ENCODE data around the gene S1PR3.

S1PR3 gene

DNA sequence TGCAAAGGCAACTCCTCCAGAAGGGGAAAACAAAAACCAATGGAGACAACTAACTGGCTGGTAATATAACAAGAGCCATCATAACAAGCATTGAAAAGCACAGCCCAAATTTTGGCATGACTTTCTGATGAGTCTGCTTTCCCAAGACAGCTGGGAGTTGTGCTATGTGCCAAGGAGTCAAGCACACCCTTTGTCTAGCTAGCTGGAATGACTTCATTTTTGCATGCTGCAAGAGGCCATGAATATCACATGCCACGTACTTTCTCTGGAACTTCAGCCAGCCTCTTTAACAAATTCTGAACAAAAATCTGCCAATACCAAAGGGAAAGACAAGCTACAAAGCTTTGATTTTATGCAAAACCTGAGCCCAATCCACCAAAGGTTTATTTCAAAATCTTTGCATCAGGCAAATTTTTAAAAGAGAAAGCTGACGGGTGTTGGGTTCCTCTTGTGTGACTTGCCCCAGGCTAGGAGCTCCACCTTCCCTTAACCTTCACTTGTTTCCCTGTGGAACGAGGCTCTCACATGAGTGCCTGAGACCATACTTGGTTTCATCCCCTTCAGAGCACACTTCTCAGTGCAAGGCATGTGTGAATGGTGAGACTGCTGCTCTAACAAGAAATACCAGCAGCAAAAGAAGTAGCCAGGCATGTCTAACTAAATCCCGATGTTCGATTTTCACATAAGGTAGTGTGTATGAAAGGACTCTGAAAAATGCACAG, 47.3 kb downstream of the S1PR3 start:
- no peak for DNase-seq (ENCODE audit: low read depth)

DNA sequence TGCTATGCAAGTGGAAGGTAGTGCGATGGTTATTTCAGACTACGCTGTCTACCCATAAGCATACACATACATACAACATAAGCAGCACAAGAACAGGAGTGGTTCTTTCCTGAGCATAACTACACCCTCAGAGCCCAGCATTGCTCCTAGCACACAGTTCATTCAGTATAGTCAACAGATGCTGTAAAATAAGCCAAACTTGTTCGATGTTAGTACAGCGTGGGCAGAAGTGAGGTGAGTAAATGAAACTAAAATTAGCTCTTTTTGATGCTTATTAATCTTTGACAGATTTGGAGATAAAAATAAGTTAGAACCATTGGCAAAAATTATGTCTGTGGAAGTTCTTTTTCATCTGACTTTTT, 47.8 kb downstream of the S1PR3 start:
- no peak for DNase-seq (ENCODE audit: low read depth)

DNA sequence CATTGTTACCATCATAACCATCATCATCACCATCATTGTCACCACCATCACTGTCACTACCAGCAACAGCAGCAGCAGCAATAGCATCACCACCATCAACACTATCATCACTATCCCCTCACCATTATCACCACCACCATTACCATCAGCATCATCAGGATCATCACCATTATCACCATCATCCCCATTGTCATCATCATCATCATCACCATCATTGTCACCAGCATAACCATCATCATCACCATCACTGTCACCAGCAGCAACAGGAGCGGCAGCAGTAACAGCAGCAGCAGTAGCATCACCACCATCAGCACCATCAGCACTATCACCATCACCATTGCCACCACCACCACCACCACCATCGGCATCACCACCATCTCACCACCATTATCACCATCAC, 48.4 kb downstream of the S1PR3 start:
- DNase-seq (ENCODE audit: low read depth), result no peak

DNA sequence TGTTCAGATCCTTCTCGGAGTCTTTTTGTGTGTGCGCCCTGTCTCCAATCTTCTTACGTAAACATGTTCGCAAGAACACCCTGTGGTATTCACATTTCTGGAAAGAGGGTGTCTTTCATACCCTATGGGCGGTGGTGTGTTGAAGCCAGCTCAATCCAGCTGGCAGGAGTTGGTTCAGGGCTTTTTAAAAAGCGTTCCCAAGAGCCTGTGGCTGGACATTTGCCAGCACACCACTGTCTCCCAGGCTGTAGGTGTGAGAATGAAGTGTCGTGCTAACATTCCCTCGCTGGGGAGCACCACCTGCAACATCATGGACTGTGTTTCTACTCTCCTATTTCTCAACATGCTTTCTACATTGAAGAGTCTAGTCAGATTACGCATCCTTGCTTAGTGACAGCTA, 51.7 kb downstream of the S1PR3 start:
- no peak for DNase-seq (ENCODE audit: low read depth)

DNA sequence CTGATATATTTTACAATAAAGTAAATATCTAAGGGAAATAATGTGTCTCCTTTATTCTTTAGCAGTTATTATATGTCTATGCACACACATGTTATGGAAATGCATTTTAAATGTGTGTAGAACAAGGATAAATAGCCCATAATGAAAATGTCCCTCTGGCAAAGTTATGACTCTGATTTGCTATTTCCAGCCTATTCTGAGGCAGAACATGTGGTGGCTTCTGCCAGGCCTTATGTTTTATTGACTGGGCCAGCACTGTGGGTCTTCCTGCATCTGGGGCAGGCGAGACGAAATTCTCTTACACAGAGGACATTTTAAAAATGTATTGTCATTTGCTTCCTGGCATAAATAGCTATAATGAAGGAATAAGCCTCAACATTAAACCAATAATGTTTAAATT, 52.8 kb downstream of the S1PR3 start:
- no peak for DNase-seq (ENCODE audit: low read depth)

DNA sequence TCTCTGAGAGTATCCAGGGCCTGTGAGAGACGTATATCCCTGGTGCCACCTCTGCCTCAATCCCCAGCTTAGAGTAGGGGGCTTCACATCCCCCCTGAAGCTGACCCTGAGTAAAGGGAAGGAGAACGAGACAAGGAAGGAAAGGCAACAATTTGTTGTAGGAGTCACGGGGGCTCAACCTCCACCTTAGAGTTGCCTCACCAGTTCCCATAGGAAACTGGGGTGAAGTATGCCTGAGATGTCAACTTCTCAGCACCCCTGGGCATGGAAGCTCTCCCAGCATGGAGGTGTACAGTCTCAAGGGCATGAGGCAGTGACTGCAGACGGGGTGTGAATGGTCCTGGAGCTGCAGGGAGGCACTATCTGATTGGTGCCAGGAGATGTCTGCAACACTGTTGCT, 53.6 kb downstream of the S1PR3 start:
- no peak for DNase-seq (ENCODE audit: low read depth)

DNA sequence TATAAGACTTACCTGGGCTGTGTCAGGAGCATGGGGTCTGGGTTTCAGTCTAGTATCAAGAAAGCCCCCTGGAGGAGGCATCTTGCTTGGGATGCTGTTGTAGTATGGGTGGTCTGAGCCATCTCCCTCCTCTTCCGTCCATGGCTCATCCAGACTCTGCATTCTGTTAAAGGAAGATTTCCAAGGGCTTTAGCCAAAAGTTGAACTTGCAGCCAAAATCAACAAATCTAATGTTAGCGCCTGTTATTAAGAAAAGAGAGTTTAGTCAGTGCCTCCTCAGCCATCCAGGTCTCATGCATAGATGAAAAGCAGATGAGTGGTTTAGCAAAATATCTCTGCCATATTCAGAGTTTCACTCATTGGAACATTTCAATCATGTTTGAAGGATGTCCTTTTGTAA, 55.6 kb downstream of the S1PR3 start:
- no peak for DNase-seq (ENCODE audit: low read depth)

DNA sequence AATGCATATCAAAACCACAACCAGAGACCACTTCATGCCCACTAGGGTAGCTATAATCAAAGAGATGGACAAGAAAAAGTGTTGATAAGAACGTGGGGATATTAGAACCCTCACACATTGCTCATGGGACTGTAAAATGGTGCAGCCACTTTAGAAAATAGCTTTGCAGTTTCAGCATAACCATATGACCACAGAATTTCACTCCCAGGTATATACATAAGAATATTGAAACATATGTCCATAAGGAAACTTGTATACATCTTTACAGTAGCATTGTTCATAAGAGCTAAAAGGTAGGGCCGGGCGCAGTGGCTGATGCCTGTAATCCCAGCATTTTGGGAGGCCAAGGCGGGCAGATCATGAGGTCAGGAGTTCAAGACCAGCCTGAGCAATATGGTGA, 56.4 kb downstream of the S1PR3 start:
- DNase-seq (ENCODE audit: low read depth), result no peak

DNA sequence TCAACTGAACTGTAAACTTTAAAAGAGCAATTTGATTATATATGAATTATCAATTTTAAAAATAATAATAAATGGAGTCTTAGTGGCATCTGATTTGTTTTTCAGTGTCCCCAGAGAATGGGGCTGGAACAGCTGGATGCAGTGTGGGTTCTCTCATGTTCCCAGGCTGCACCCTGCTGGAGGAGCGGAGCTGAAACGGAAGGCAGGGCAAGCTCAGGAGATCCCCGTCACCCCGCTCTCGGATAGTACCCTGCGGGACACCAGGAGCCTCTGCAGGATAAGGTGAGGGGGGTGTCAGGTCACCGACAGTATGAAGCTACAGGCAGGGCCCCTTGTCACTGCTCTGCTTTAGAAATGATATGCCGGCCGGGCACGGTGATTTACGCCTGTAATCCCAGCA, 57.3 kb downstream of the S1PR3 start:
- no peak for DNase-seq (ENCODE audit: low read depth)

DNA sequence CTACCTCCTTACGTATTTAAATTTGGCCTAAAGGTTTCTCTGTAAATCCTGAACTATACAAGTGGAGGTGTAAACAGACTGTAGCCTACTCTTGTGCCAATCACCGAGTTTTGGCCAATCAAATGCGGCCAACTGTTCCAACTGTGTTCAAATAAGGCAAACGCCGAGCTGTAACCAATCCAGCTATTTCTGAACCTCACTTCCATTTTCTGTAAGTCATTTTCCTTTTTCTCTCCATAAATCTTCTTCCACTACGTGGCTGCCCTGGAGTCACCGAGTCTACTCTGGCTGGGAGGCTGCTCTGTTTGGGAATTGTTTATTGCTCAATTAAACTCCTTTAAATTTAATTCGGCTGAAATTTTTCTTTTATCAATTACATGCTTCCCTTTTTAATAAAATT, 58.4 kb downstream of the S1PR3 start:
- DNase-seq (ENCODE audit: low read depth), result no peak

DNA sequence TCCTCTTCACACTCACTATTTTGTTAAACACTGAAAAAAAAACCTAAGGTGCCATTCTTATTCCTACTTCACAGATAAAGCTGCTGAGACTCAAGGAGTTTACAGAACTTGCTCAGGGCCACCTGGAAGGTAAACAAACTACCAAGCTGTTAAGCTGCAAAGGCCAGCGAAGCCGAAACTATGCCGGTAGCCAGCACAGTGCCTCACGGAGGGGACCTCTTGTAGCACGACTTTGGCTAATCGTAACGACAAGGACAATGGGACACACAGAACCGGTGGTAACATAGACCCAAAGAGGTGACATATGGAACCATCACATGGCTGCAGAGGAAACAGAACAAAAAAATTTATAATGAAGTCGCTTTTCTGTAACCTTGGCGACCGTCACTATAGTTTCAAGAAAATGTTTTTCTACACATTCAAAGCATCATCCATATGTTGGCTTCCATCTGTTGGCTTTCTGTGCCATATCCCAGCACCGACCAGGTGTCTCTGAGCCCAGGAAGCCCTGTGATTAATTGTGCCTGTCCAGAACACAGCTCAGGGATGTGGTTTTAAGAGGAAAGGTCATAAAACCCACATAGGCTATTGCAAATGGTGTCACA, 60.3 kb downstream of the S1PR3 start:
- no peak for DNase-seq (ENCODE audit: low read depth)

DNA sequence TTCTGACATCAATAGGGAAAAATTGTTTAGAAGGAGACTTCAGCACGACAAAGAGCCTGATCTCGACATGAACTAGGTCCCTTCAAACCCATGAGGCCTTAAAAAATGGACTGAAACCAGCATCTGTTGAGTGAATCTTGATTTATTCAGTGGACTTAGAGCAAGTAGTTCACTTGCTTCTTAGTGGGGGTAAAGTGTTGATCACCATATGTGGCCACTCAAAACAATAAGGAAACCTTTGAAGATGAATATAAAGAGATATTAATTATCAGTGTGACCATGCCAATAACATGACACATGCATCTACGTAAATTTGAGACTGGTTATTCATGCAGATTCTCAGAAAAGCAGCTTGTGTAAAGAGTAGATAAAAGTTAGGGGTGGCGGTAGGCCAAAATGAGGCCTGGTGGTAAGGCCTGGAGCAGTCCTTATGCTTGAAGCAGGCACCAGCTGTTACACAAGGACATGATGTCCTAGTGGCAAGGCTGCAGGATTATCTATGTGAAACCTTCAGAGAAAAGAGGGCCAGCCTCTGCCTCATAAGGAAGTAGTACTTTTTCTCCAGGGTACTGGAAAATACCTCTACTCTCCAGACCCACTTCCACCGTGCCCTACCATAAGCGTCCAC, 61.3 kb downstream of the S1PR3 start:
- no peak for DNase-seq (ENCODE audit: low read depth)

DNA sequence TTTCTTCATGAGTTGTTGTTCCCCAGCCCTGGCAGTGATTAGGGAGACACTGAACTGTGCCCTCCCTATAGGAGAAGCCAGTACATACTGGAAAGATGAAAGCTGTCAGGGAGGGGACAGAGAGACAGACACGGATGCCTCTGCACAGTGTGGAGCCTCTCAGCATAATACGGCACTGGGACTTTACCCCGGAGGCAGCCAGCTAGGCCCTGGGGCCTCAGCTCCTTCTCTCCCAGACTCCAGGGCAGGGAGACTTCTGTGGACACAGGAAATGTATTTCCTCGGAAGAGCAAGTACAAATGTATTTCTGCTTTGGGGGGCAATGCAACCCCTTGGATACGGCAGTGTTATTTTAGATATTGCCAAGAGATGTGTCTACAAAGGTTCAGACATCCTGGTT, 62.0 kb downstream of the S1PR3 start:
- DNase-seq (ENCODE audit: low read depth), result no peak

Data from stimulated activated CD4-positive, alpha-beta T cell treated with anti-CD3 and anti-CD28 coated beads, Interleukin-2, amount 100 ng/mL, for 4 hours (primary cell).